ENCODE results near the gene AKR1C2. TPM values are rescaled to one million over a fixed set of nuclear protein-coding genes. Genes with fewer than 3 reads are reported as not detected.
"Not testable (repeated sequence)": the region's sequence is repeated elsewhere in the genome, so short reads cannot be mapped to it uniquely, and the experiment has no call there.

Gene AKR1C2
- total RNA-seq, 1 experiment from 2014 or later: not detected

- in situ Hi-C loops (cut with HindIII; ENCODE audit: low sequenced_read_pairs); DNase-seq (ENCODE audit: low spot score): not testable (repeated sequence)
Observed at GRCh38 chr10:4967189-4967588, 36.5 kb downstream of the AKR1C2 start.

- in situ Hi-C loops (cut with HindIII; ENCODE audit: low sequenced_read_pairs): not testable (repeated sequence)
Observed at GRCh38 chr10:4965763-4966162, 37.9 kb downstream of the AKR1C2 start.

DNA sequence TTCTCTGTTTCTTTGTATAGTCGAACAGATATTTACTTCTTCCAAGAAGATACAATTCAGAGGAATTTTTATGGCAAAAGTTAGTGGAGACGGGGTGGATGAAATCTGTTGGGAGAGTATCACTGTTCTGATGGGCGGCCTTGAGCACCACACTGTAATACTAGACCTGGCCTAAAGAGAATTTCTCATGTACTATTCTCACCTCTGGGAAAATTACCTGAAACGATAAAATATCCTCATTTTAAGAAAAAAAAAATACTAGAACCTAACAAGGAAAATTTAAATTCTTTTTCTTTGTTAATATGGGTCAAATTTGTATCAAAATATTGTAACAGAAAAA lies 39.9 kb downstream of the AKR1C2 start:
- DNase-seq (ENCODE audit: low spot score); in situ Hi-C loops (cut with HindIII; ENCODE audit: low sequenced_read_pairs): not testable (repeated sequence)

More at GRCh38 chr10:4965763-4966162, 37.9 kb downstream of the AKR1C2 start:
- not testable (repeated sequence) for DNase-seq (ENCODE audit: low spot score)

DNA sequence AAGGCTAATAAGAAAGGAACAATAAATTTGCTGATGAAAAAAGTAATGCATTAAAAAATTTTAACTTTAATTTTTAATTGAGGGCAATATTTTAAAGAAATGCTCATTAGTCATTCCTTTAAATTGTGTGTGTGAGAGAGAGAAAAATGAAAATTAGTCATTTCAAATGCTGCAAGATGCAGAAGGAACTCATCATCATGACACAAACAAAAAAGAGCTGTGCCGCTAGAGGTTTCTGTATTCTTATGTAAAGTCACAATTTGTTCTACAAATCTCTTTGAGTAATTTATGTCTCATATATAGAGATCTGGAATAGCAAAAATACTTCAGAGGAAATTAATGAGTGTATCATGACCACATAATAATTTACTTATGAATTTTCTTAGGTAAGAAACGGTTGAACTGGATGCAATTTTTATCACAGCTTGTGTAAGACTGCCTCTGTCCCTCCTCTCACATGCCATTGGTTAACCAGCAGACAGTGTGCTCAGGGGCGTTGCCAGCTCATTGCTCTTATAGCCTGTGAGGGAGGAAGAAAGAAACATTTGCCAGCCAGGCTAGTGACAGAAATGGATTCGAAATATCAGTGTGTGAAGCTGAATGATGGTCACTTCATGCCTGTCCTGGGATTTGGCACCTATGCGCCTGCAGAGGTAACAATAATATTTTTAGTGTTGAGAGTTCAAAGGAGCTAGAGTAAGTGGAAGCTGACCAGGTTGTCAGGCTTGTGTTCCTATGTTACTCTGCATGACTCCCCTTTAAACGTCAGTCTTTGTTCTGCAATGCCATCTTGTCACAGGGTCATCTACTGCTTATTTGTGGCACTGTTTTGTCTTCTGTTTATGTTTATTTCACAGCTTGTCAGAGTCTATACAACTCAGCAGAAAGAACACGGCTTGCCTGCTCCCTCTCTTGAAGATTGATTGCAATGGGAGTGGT lies 40.5 kb downstream of the AKR1C2 start, which contains the start of gene AKR1C1:
Gene AKR1C1, plus strand, starts transcription at position 540 of the 939 bp plus-strand sequence. Its CDS starts 30 bp downstream, at position 570.
- in situ Hi-C loops (cut with HindIII; ENCODE audit: low sequenced_read_pairs): not testable (repeated sequence)
- DNase-seq (ENCODE audit: low spot score): peak; percentile 47

DNA sequence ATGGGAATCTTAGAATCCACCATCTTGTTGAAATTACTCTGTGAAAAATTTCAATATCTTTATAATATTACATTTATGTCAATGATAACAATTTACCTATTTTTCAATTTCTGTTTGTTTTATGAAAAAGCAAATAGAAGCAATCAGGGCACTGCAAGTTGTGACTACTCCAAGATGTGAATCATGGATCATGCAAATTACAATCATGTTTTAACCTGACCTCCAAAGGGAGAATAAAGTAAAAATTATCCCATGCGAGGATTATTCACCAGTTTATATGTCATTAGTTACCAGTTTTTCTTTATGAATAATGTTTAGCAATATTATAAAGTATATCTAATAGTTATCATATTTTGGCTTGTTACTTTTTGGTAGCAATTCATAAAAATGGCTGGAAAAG lies 41.3 kb downstream of the AKR1C2 start:
- DNase-seq (ENCODE audit: low spot score); in situ Hi-C loops (cut with HindIII; ENCODE audit: low sequenced_read_pairs): not testable (repeated sequence)

- DNase-seq (ENCODE audit: low spot score); in situ Hi-C loops (cut with HindIII; ENCODE audit: low sequenced_read_pairs): not testable (repeated sequence)
Observed at GRCh38 chr10:4961558-4961957, 42.1 kb downstream of the AKR1C2 start.

DNA sequence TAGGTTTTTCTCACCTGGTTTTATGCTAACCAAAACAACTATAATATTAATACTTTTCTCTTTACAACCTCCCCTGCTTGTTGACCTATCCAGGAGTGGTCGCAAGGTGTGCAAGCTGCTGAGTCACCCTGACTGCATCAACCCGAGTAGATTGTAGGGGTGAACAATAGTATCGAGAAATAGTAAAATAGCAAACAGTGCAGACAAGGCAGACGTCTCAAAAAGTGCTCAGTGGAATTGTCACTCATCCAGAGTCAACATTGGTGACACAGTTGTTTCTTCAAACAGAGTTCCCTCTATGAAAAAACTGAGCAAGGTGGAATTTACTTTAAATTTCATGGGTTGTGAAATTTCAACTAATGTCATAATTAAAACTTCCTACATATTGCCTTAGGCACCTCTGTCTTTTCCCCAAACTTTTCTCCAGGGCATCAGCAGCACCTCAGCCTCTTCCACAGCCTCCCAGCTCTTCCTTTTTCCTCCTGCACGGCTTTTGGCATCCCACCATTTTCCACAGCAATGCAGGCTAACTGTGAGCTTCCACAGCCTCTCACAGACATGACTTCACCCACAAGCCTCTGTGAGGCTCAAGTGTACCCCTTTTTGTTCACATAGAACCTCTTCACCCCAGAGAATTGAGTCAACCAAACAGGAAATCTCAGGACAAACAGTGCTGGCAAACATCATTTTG lies 46.6 kb downstream of the AKR1C2 start:
- in situ Hi-C loops (cut with HindIII; ENCODE audit: low sequenced_read_pairs); DNase-seq (ENCODE audit: low spot score): not testable (repeated sequence)

GRCh38 chr10:4956088-4956487 lies 47.6 kb downstream of the AKR1C2 start:
- in situ Hi-C loops (cut with HindIII; ENCODE audit: low sequenced_read_pairs); DNase-seq (ENCODE audit: low spot score): not testable (repeated sequence)

DNA sequence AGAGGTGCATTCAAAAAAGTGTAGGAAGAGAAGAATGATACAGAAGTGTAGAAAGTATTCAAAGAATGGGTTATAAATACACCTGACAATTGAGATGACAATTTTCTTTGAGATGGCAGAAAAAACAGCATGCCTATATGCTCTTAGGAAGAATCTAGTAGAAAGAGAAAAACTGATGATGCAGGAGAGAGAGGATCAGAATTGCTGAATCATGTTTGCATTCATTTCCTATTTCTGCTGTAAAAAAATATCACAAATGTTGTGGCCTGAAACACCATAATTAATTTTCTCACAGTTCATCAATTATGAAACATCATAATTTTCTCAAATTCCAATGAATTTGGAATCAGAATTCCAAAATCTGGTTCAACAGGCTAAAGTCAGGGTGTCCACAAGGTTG lies 50.3 kb downstream of the AKR1C2 start:
- in situ Hi-C loops (cut with HindIII; ENCODE audit: low sequenced_read_pairs): no loop called here
- no peak for DNase-seq (ENCODE audit: low spot score)

- DNase-seq (ENCODE audit: low spot score); in situ Hi-C loops (cut with HindIII; ENCODE audit: low sequenced_read_pairs): not testable (repeated sequence)
Observed at GRCh38 chr10:4951512-4952162, 52.0 kb downstream of the AKR1C2 start.

DNA sequence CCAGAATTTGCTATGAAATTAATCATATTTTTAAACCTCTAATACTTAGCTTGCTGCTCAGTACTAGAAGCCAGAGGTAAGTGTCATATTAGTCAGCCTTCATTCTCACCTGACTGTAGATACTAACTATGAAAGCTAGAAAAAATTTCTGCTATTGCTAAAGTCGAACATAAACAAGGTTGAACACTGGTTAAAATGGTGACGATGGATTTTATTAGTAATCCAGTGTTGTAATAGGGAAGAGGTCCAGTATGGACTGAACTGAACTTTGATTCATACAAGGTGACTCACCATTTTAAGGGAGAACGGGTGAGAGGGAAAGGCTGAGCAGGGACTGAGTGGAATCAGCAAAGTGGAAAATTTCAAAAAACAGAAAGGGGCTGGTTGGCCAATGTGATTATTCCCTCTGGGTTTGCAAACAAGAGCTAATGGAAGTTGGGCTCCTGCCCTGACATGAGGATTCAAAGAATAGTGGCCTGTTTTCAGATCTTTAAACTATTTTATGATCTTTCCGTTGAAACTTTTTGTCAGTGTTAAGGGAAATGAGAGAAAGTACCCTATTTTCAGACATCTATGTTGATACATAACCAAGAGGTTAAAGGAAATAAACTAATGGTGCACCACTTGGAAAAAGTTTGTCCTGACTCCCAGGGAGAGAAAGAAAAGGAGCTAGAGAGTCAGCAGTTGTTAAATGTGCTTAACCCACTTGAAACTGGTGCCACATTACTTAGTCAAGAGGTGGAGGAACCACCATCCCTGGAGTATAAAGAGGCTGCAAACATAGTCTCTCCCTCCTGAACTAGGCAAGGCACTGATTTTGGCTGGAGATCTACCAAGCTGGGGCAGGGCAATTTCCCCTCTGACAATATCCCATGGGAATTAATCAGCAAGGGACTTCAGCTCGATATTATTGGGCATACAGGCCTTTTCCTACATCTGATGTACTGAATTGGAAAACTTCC lies 55.7 kb downstream of the AKR1C2 start:
- no peak for DNase-seq (ENCODE audit: low spot score)
- in situ Hi-C loops (cut with HindIII; ENCODE audit: low sequenced_read_pairs): no loop called here

- in situ Hi-C loops (cut with HindIII; ENCODE audit: low sequenced_read_pairs): no loop called here
- no peak for DNase-seq (ENCODE audit: low spot score)
Observed at GRCh38 chr10:4947039-4947634, 56.5 kb downstream of the AKR1C2 start.

DNA sequence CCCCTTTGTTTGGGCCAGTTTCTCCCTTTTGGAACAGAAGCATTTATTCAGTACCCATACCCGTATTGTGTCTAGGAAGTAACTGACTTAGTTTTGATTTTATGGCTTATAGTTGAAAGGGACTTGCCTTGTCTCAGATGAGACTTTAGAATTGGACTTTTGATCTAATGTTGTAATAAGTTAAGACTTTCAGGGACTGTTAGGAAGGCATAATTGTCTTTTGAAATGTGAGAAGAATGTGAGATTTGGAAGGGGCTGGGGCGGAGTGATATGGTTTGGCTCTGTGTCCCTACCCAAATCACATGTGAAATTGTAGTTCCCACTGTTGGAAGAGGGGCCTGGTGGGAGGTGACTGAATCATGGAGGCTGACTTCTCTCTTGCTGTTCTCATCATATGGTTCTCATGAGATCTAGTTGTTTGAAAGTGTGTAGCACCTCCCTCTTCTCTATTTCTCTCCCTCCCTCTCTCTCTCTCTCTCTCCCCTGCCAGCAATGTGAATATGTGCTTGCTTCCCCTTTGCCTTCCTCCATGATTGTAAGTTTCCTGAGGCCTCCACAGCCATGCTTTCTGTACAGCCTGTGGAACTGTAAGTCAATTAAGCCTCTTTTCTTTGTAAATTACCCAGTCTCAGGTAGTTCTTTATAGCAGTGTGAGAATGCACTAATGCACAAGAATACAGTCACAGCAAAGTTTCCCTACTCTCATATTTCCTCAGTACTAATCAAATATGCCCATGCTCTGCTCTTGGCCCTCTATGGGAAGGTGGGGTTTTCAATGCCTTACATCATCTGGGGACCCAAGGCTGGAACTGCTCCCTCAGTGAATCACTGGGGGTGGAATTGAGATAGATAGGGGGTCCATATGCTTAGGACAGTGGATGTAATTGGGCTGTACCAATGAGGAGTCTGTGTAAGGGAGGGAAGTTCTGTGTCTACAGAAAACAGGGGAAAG lies 57.6 kb downstream of the AKR1C2 start:
- DNase-seq (ENCODE audit: low spot score): no peak
- in situ Hi-C loops (cut with HindIII; ENCODE audit: low sequenced_read_pairs): no loop called here

DNA sequence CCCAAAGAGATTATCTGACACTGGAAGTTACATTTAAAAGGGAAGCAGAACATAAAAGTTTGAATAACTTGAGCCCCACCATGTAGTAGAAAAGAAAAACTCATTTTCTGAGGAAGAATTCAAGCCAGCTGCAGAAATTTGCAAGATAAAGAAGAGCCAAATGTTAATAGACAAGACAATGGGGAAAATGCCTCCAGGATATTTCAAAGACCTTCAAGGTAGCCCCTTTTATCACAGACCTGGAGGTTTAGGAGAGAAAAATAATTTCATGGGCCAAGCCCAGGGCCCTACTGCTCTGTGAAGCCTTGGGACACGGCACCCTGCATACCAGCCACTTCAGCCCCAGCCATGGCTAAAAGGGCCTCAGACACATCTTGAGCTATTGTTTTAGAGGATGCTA lies 58.8 kb downstream of the AKR1C2 start:
- no peak for DNase-seq (ENCODE audit: low spot score)
- in situ Hi-C loops (cut with HindIII; ENCODE audit: low sequenced_read_pairs): no loop called here

- DNase-seq (ENCODE audit: low spot score): no peak
- in situ Hi-C loops (cut with HindIII; ENCODE audit: low sequenced_read_pairs): no loop called here
Observed at GRCh38 chr10:4943821-4944220, 59.8 kb downstream of the AKR1C2 start.

- DNase-seq (ENCODE audit: low spot score); in situ Hi-C loops (cut with HindIII; ENCODE audit: low sequenced_read_pairs): not testable (repeated sequence)
Observed at GRCh38 chr10:4943416-4943815, 60.2 kb downstream of the AKR1C2 start.

DNA sequence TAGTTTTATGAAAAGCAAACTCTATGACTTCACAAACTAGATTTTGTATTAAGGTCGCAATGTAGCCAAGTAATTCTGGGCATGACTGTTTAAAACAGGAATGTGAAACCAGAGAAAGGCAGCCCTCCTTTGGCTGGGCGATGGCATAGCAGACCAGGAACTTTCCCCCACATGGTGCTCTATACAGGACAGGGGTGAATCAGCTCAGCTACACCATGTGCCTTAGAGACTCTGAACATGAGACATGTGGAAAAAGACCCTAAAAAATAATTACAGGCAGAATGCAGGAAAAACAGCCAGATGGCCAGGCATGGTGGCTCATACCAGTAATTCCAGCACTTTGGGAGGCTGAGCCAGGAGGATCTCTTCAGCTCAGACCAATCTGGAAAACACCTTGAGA lies 60.7 kb downstream of the AKR1C2 start:
- DNase-seq (ENCODE audit: low spot score); in situ Hi-C loops (cut with HindIII; ENCODE audit: low sequenced_read_pairs): not testable (repeated sequence)
